PC-9 (cell line): Measurements from ENCODE around the gene PPEF1. TPM values are rescaled to one million over a fixed set of nuclear protein-coding genes. Genes with fewer than 3 reads are reported as not detected.

Experiments used
- BruUV-seq: library from RNA; stranded (reverse); fragments of 400-500 nt; replicated peaks from 2 replicates; lab custom pipeline; 2021; lab: Mats Ljungman, UMichigan
- CTCF ChIA-PET: fragments of 300-600 bp; sonication (Branson Sonifier 250); formaldehyde crosslinking; loops from one replicate; lab custom pipeline; 2022; ENCODE audit warnings: antibody characterized with exemption; lab: Charles Lee
- POLR2A ChIA-PET: fragments of 300-600 bp; sonication (Branson Sonifier 250); formaldehyde crosslinking; loops from one replicate; lab custom pipeline; 2022; ENCODE audit warnings: antibody characterized with exemption; ENCODE audit not compliant: unreplicated experiment; lab: Charles Lee
- DNase-seq, 2 experiments: peaks; one replicate each; pipeline versions ENCODE4 v3.0.0 to v3.0.0-alpha.2; 2015 to 2022; ENCODE audit warnings: mixed read lengths in 1 of 2
- H2AFZ ChIP-seq: fragments of 200-600 bp; sonication (generic); 2 replicates; pipeline ENCODE4 v1.8.1; 2017; ENCODE audit warnings: antibody characterized with exemption
- H3F3A ChIP-seq: fragments of 200-600 bp; sonication (generic); 2 replicates; pipeline ENCODE4 v1.8.1; 2017; ENCODE audit warnings: antibody characterized with exemption, mild to moderate bottlenecking, low read depth; ENCODE audit not compliant: insufficient read depth
- H3K27ac ChIP-seq: fragments of 200-600 bp; sonication (generic); 2 replicates; pipeline ENCODE4 v1.6.1; 2016; ENCODE audit warnings: mixed run types
- H3K27me3 ChIP-seq: fragments of 200-600 bp; sonication (generic); 2 replicates; pipeline ENCODE4 v1.6.1; 2016; ENCODE audit warnings: low read depth, mixed run types; ENCODE audit not compliant: insufficient read depth
- H3K36me3 ChIP-seq: fragments of 200-600 bp; sonication (generic); 2 replicates; pipeline ENCODE4 v1.6.1; 2016; ENCODE audit warnings: low read depth, mixed run types
- H3K4me1 ChIP-seq: fragments of 200-600 bp; sonication (generic); replicated peaks from 2 replicates; pipeline ENCODE4 v1.6.1; 2016; ENCODE audit warnings: mixed run types; ENCODE audit not compliant: insufficient read depth
- H3K4me2 ChIP-seq: fragments of 200-600 bp; sonication (generic); 2 replicates; pipeline ENCODE4 v1.6.1; 2017; ENCODE audit warnings: mixed run types
- H3K4me3 ChIP-seq: fragments of 200-600 bp; sonication (generic); 2 replicates; pipeline ENCODE4 v1.6.1; 2016; ENCODE audit warnings: mixed run types
- H3K79me2 ChIP-seq: fragments of 200-600 bp; sonication (generic); 2 replicates; pipeline ENCODE4 v1.6.1; 2017; ENCODE audit warnings: low read depth, mixed run types
- H3K9me2 ChIP-seq: fragments of 200-600 bp; sonication (generic); 2 replicates; pipeline ENCODE4 v1.8.1; 2017; ENCODE audit warnings: mild to moderate bottlenecking; ENCODE audit not compliant: insufficient read depth
- H3K9me3 ChIP-seq: fragments of 200-600 bp; sonication (generic); 2 replicates; pipeline ENCODE4 v1.8.1; 2016; ENCODE audit warnings: low read depth; ENCODE audit not compliant: insufficient read depth
- H4K20me1 ChIP-seq: fragments of 200-600 bp; sonication (generic); 2 replicates; pipeline ENCODE4 v1.8.1; 2017; ENCODE audit not compliant: insufficient read depth
- CTCF ChIP-seq: fragments of 200-600 bp; sonication (generic); conservative IDR thresholded peaks from 2 replicates; pipeline ENCODE4 v1.6.1; 2017; ENCODE audit warnings: mixed run types, antibody characterized with exemption, mild to moderate bottlenecking, moderate library complexity
- EZH2 ChIP-seq: fragments of 200-600 bp; sonication (generic); IDR thresholded peaks from 2 replicates; pipeline ENCODE4 v1.8.0; 2017; ENCODE audit warnings: antibody characterized with exemption, low read depth
- intact Hi-C: fragments of 100-400 bp; cut with micrococcal nuclease; formaldehyde crosslinking; loops from one replicate; pipeline ENCODE4 v1.10.0; 2022; ENCODE audit not compliant: unreplicated experiment
- total RNA-seq: library from RNA; stranded (reverse); gene quantifications from 2 replicates; pipeline ENCODE4 v1.2.3, GENCODE V29; 2021

PPEF1 gene
- total RNA-seq, 1 experiment from 2014 or later: not detected

GRCh38 chrX:18682979-18683387 lies 24.5 kb upstream of the PPEF1 start:
- Histone ChIP-seq H3F3A (no peaks in the 10 kb centered on the region), H3K27me3 (no peaks in the 10 kb centered on the region), H4K20me1 (no peaks in the 10 kb centered on the region), H3K4me1 (no peaks in the 10 kb centered on the region), H3K9me3 (no peaks in the 10 kb centered on the region), H3K4me2 (no peak overlapping the region), H3K27ac (no peak overlapping the region), H3K36me3 (no peaks in the 10 kb centered on the region), H3K9me2 (no peaks in the 10 kb centered on the region), H3K79me2 (no peaks in the 10 kb centered on the region), H2AFZ (no peak overlapping the region), H3K4me3 (no peak overlapping the region)
- intact Hi-C loops: no loop called here
- BruUV-seq: no TSS peak
- no peak for TF ChIP-seq CTCF
- no peak for TF ChIP-seq EZH2
- CTCF ChIA-PET: no interaction called here
- POLR2A ChIA-PET: no interaction called here
- DNase-seq: no peak

- no peak overlapping the region for H3K27ac ChIP-seq
- H3K79me2 ChIP-seq: no peaks in the 10 kb centered on the region
- H3K9me3 ChIP-seq: no peaks in the 10 kb centered on the region
- H3K9me2 ChIP-seq: no peaks in the 10 kb centered on the region
- intact Hi-C loops: no loop called here
- no peak for TF ChIP-seq EZH2
- TF ChIP-seq CTCF: no peak
- no peak overlapping the region for H3K4me3 ChIP-seq
- no peaks in the 10 kb centered on the region for H3F3A ChIP-seq
- no peak overlapping the region for H2AFZ ChIP-seq
- DNase-seq: no peak
- no peaks in the 10 kb centered on the region for H3K36me3 ChIP-seq
- H3K4me2 ChIP-seq: no peak overlapping the region
- BruUV-seq: no TSS peak
- H3K4me1 ChIP-seq: no peaks in the 10 kb centered on the region
- ChIA-PET CTCF (no interaction called here), POLR2A (no interaction called here)
- H3K27me3 ChIP-seq: no peaks in the 10 kb centered on the region
- H4K20me1 ChIP-seq: no peaks in the 10 kb centered on the region
Measured at GRCh38 chrX:18687856-18688495, 19.5 kb upstream of the PPEF1 start.

- intact Hi-C loops: no loop called here
- BruUV-seq: no TSS peak
- Histone ChIP-seq H4K20me1 (no peaks in the 10 kb centered on the region), H3K4me1 (no peaks in the 10 kb centered on the region), H2AFZ (no peak overlapping the region), H3K9me3 (no peaks in the 10 kb centered on the region), H3K36me3 (no peaks in the 10 kb centered on the region), H3K9me2 (no peaks in the 10 kb centered on the region), H3K27ac (no peak overlapping the region), H3K79me2 (no peaks in the 10 kb centered on the region), H3K4me2 (no peak overlapping the region), H3K27me3 (0 out of 2 replicates have a peak, but pooled peaks cover 2% of the 10 kb centered on the region), H3K4me3 (no peak overlapping the region), H3F3A (no peaks in the 10 kb centered on the region)
- POLR2A ChIA-PET: no interaction called here
- CTCF ChIA-PET: no interaction called here
- TF ChIP-seq CTCF (no peak), EZH2 (no peak)
- no peak for DNase-seq
Measured at GRCh38 chrX:18691431-18691830, 16.0 kb upstream of the PPEF1 start.
